HEK293 (cell line): ENCODE data around the gene ERF.

Source experiments
- BCL11A ChIP-seq: fragments of 450-650 bp; formaldehyde crosslinking; IDR thresholded peaks from 2 replicates; pipeline ENCODE4 v1.5.1; 2016; ENCODE audit warnings: low read depth, missing biosample characterization, missing genetic modification characterization
- GFI1B ChIP-seq: fragments of 450-650 bp; formaldehyde crosslinking; IDR thresholded peaks from 2 replicates; pipeline ENCODE4 v1.5.1; 2016; ENCODE audit warnings: missing biosample characterization, missing genetic modification characterization
- GLI2 ChIP-seq: fragments of 450-650 bp; formaldehyde crosslinking; IDR thresholded peaks from 2 replicates; pipeline ENCODE4; 2017; ENCODE audit warnings: missing biosample characterization, missing genetic modification characterization, low read depth, borderline replicate concordance
- WT1 ChIP-seq: fragments of 450-650 bp; formaldehyde crosslinking; IDR thresholded peaks from 2 replicates; pipeline ENCODE4 v1.5.1; 2016; ENCODE audit warnings: missing biosample characterization, missing genetic modification characterization
- YY2 ChIP-seq: fragments of 450-650 bp; formaldehyde crosslinking; IDR thresholded peaks from 2 replicates; pipeline ENCODE4 v1.5.1; 2016; ENCODE audit warnings: missing biosample characterization, missing genetic modification characterization
- ZBTB17 ChIP-seq: fragments of 450-650 bp; formaldehyde crosslinking; IDR thresholded peaks from 2 replicates; pipeline ENCODE4 v1.5.1; 2016; ENCODE audit warnings: missing biosample characterization, missing genetic modification characterization
- ZFHX2 ChIP-seq: fragments of 450-650 bp; formaldehyde crosslinking; conservative IDR thresholded peaks from 2 replicates; pipeline ENCODE4 v1.5.1; 2016; ENCODE audit warnings: missing biosample characterization, missing genetic modification characterization
- ZFP3 ChIP-seq: fragments of 450-650 bp; formaldehyde crosslinking; IDR thresholded peaks from 2 replicates; pipeline ENCODE4 v1.5.1; 2016; ENCODE audit warnings: low read depth, missing biosample characterization, missing genetic modification characterization
- ZNF146 ChIP-seq: fragments of 450-650 bp; formaldehyde crosslinking; IDR thresholded peaks from 2 replicates; pipeline ENCODE4 v1.5.1; 2016; ENCODE audit warnings: missing biosample characterization, missing genetic modification characterization
- ZNF157 ChIP-seq: fragments of 450-650 bp; formaldehyde crosslinking; IDR thresholded peaks from 2 replicates; pipeline ENCODE4 v1.5.1; 2016; ENCODE audit warnings: missing biosample characterization, missing genetic modification characterization
- ZNF169 ChIP-seq: fragments of 450-650 bp; formaldehyde crosslinking; IDR thresholded peaks from 2 replicates; pipeline ENCODE4 v1.5.1; 2016; ENCODE audit warnings: missing biosample characterization, missing genetic modification characterization
- ZNF184 ChIP-seq: fragments of 450-650 bp; IDR thresholded peaks from 2 replicates; pipeline ENCODE4 v1.5.1; 2018; ENCODE audit warnings: missing biosample characterization, mild to moderate bottlenecking, missing genetic modification characterization
- ZNF214 ChIP-seq: fragments of 450-650 bp; formaldehyde crosslinking; IDR thresholded peaks from 2 replicates; pipeline ENCODE4 v1.5.1; 2017; ENCODE audit warnings: missing biosample characterization, mild to moderate bottlenecking, missing genetic modification characterization, borderline replicate concordance
- ZNF248 ChIP-seq: fragments of 450-650 bp; formaldehyde crosslinking; IDR thresholded peaks from 2 replicates; pipeline ENCODE4 v1.5.1; 2017; ENCODE audit warnings: missing biosample characterization, missing genetic modification characterization
- ZNF324 ChIP-seq: fragments of 450-650 bp; formaldehyde crosslinking; IDR thresholded peaks from 2 replicates; pipeline ENCODE4 v1.5.1; 2016; ENCODE audit warnings: missing biosample characterization, missing genetic modification characterization
- ZNF391 ChIP-seq: fragments of 450-650 bp; formaldehyde crosslinking; IDR thresholded peaks from 2 replicates; pipeline ENCODE4 v1.5.1; 2016; ENCODE audit warnings: low read depth, missing biosample characterization, missing genetic modification characterization, borderline replicate concordance
- ZNF423 ChIP-seq: fragments of 450-650 bp; formaldehyde crosslinking; IDR thresholded peaks from 2 replicates; pipeline ENCODE4 v1.5.1; 2016; ENCODE audit warnings: missing biosample characterization, missing genetic modification characterization
- ZNF549 ChIP-seq: fragments of 450-650 bp; IDR thresholded peaks from 2 replicates; pipeline ENCODE4 v1.5.1; 2018; ENCODE audit warnings: missing biosample characterization, missing genetic modification characterization, mild to moderate bottlenecking, inconsistent platforms, moderate library complexity
- ZNF585B ChIP-seq: fragments of 450-650 bp; formaldehyde crosslinking; IDR thresholded peaks from 2 replicates; pipeline ENCODE4 v1.5.1; 2016; ENCODE audit warnings: missing biosample characterization, missing genetic modification characterization
- ZNF600 ChIP-seq: fragments of 450-650 bp; formaldehyde crosslinking; IDR thresholded peaks from 2 replicates; pipeline ENCODE4 v1.5.1; 2016; ENCODE audit warnings: missing biosample characterization, missing genetic modification characterization
- ZNF624 ChIP-seq: fragments of 450-650 bp; formaldehyde crosslinking; IDR thresholded peaks from 2 replicates; pipeline ENCODE4 v1.5.1; 2017; ENCODE audit warnings: missing biosample characterization, missing genetic modification characterization
- ZNF626 ChIP-seq: fragments of 450-650 bp; sonication (Bioruptor Pico); formaldehyde crosslinking; IDR thresholded peaks from 2 replicates; pipeline ENCODE4 v1.5.1; 2018; ENCODE audit warnings: missing biosample characterization, missing genetic modification characterization, inconsistent platforms
- ZNF677 ChIP-seq: fragments of 450-650 bp; IDR thresholded peaks from 2 replicates; pipeline ENCODE4 v1.5.0; 2018; ENCODE audit warnings: missing biosample characterization, mild to moderate bottlenecking, missing genetic modification characterization, moderate library complexity
- ZNF747 ChIP-seq: fragments of 450-650 bp; formaldehyde crosslinking; IDR thresholded peaks from 2 replicates; pipeline ENCODE4 v1.5.1; 2016; ENCODE audit warnings: missing biosample characterization, missing genetic modification characterization
- ZSCAN30 ChIP-seq: fragments of 450-650 bp; IDR thresholded peaks from 2 replicates; pipeline ENCODE4 v1.5.1; 2018; ENCODE audit warnings: missing biosample characterization, mild to moderate bottlenecking, missing genetic modification characterization, moderate library complexity
- TF ChIP-seq, protein P1 (sequence below): fragments of 450-650 bp; formaldehyde crosslinking; IDR thresholded peaks from 2 replicates; pipeline ENCODE4 v1.5.1; 2017; ENCODE audit warnings: missing biosample characterization, missing genetic modification characterization
- TF ChIP-seq, protein P2 (sequence below): fragments of 450-650 bp; formaldehyde crosslinking; IDR thresholded peaks from 2 replicates; pipeline ENCODE4 v1.5.1; 2016; ENCODE audit warnings: missing biosample characterization, missing genetic modification characterization
- TF ChIP-seq, protein P3 (sequence below): fragments of 450-650 bp; formaldehyde crosslinking; IDR thresholded peaks from 2 replicates; pipeline ENCODE4 v1.5.1; 2016; ENCODE audit warnings: missing biosample characterization, missing genetic modification characterization, borderline replicate concordance
- TF ChIP-seq, protein P4 (sequence below): fragments of 450-650 bp; formaldehyde crosslinking; IDR thresholded peaks from 2 replicates; pipeline ENCODE4 v1.5.1; 2016; ENCODE audit warnings: missing biosample characterization, missing genetic modification characterization
- TF ChIP-seq, protein P5 (sequence below): fragments of 450-650 bp; formaldehyde crosslinking; IDR thresholded peaks from 2 replicates; pipeline ENCODE4 v1.5.1; 2016; ENCODE audit warnings: missing biosample characterization, missing genetic modification characterization, low read depth

ERF gene

DNA sequence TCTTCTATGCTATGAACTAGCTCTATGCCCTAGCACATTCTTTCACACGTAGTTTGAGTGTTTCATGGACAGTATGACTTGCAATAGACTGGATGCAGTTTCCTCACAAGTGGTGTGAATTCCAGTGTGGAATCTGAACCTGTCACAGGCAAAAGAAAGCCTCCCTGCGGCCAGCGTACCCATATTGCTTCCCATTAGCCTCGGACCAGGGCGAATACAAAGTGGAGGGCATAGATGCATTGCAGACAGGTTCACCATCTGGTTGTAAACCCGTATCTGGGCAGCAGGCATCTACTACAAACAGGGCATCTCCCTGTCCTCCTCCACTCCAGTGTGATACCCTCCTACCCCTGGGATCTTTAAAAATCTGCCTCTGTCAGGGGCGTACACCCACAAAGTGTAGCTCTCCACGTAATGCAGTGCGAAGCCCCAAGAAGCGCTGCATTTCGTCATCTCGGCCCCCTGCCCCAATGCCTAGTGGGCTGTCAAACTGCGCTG lies 12.8 kb upstream of the ERF start (continued):
- TF ChIP-seq, protein P1, sequence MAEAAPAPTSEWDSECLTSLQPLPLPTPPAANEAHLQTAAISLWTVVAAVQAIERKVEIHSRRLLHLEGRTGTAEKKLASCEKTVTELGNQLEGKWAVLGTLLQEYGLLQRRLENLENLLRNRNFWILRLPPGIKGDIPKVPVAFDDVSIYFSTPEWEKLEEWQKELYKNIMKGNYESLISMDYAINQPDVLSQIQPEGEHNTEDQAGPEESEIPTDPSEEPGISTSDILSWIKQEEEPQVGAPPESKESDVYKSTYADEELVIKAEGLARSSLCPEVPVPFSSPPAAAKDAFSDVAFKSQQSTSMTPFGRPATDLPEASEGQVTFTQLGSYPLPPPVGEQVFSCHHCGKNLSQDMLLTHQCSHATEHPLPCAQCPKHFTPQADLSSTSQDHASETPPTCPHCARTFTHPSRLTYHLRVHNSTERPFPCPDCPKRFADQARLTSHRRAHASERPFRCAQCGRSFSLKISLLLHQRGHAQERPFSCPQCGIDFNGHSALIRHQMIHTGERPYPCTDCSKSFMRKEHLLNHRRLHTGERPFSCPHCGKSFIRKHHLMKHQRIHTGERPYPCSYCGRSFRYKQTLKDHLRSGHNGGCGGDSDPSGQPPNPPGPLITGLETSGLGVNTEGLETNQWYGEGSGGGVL (tag by site-specific recombination) = no peak
- TF ChIP-seq ZFHX2 = peak; percentile 85
- no peak for TF ChIP-seq ZNF324 (tag by site-specific recombination)
- no peak for TF ChIP-seq ZNF214 (tag by site-specific recombination)
- TF ChIP-seq ZNF157 = no peak
- TF ChIP-seq ZNF184 (tag by site-specific recombination) = no peak
- no peak for TF ChIP-seq ZNF549
- TF ChIP-seq YY2 (tag by site-specific recombination) = 0 out of 2 replicates have a peak, but pooled peaks have one; percentile 40
- no peak for TF ChIP-seq ZBTB17 (tag by site-specific recombination)
- no peak for TF ChIP-seq ZNF146 (tag by site-specific recombination)
- no peak for TF ChIP-seq GLI2 (tag by site-specific recombination)
- no peak for TF ChIP-seq ZNF677 (tag by site-specific recombination)
- no peak for TF ChIP-seq ZFP3 (tag by site-specific recombination)
- TF ChIP-seq ZSCAN30 (tag by site-specific recombination) = 0 out of 2 replicates have a peak, but pooled peaks have one; percentile 10
- no peak for TF ChIP-seq ZNF423 (tag by site-specific recombination)
- TF ChIP-seq, protein P2, sequence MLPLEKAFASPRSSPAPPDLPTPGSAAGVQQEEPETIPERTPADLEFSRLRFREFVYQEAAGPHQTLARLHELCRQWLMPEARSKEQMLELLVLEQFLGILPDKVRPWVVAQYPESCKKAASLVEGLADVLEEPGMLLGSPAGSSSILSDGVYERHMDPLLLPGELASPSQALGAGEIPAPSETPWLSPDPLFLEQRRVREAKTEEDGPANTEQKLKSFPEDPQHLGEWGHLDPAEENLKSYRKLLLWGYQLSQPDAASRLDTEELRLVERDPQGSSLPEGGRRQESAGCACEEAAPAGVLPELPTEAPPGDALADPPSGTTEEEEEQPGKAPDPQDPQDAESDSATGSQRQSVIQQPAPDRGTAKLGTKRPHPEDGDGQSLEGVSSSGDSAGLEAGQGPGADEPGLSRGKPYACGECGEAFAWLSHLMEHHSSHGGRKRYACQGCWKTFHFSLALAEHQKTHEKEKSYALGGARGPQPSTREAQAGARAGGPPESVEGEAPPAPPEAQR (tag by site-specific recombination) = 0 out of 2 replicates have a peak, but pooled peaks have one; percentile 7
- TF ChIP-seq ZNF600 = no peak
- no peak for TF ChIP-seq GFI1B (tag by site-specific recombination)
- TF ChIP-seq BCL11A (tag by site-specific recombination) = no peak
- TF ChIP-seq ZNF585B (tag by site-specific recombination) = no peak
- TF ChIP-seq, protein P3, sequence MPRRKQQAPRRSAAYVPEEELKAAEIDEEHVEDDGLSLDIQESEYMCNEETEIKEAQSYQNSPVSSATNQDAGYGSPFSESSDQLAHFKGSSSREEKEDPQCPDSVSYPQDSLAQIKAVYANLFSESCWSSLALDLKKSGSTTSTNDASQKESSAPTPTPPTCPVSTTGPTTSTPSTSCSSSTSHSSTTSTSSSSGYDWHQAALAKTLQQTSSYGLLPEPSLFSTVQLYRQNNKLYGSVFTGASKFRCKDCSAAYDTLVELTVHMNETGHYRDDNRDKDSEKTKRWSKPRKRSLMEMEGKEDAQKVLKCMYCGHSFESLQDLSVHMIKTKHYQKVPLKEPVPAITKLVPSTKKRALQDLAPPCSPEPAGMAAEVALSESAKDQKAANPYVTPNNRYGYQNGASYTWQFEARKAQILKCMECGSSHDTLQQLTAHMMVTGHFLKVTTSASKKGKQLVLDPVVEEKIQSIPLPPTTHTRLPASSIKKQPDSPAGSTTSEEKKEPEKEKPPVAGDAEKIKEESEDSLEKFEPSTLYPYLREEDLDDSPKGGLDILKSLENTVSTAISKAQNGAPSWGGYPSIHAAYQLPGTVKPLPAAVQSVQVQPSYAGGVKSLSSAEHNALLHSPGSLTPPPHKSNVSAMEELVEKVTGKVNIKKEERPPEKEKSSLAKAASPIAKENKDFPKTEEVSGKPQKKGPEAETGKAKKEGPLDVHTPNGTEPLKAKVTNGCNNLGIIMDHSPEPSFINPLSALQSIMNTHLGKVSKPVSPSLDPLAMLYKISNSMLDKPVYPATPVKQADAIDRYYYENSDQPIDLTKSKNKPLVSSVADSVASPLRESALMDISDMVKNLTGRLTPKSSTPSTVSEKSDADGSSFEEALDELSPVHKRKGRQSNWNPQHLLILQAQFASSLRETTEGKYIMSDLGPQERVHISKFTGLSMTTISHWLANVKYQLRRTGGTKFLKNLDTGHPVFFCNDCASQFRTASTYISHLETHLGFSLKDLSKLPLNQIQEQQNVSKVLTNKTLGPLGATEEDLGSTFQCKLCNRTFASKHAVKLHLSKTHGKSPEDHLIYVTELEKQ = no peak
- TF ChIP-seq ZNF169 (tag by site-specific recombination) = no peak
- no peak for TF ChIP-seq ZNF248
- 0 out of 2 replicates have a peak, but pooled peaks have one; percentile 27 for TF ChIP-seq WT1 (tag by site-specific recombination)
- no peak for TF ChIP-seq ZNF624 (tag by site-specific recombination)
- TF ChIP-seq ZNF626 (tag by site-specific recombination) = no peak
- no peak for TF ChIP-seq ZNF391 (tag by site-specific recombination)
- no peak for TF ChIP-seq ZNF747 (tag by site-specific recombination)
- TF ChIP-seq, protein P4, sequence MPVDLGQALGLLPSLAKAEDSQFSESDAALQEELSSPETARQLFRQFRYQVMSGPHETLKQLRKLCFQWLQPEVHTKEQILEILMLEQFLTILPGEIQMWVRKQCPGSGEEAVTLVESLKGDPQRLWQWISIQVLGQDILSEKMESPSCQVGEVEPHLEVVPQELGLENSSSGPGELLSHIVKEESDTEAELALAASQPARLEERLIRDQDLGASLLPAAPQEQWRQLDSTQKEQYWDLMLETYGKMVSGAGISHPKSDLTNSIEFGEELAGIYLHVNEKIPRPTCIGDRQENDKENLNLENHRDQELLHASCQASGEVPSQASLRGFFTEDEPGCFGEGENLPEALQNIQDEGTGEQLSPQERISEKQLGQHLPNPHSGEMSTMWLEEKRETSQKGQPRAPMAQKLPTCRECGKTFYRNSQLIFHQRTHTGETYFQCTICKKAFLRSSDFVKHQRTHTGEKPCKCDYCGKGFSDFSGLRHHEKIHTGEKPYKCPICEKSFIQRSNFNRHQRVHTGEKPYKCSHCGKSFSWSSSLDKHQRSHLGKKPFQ (tag by site-specific recombination) = no peak
- TF ChIP-seq, protein P5, sequence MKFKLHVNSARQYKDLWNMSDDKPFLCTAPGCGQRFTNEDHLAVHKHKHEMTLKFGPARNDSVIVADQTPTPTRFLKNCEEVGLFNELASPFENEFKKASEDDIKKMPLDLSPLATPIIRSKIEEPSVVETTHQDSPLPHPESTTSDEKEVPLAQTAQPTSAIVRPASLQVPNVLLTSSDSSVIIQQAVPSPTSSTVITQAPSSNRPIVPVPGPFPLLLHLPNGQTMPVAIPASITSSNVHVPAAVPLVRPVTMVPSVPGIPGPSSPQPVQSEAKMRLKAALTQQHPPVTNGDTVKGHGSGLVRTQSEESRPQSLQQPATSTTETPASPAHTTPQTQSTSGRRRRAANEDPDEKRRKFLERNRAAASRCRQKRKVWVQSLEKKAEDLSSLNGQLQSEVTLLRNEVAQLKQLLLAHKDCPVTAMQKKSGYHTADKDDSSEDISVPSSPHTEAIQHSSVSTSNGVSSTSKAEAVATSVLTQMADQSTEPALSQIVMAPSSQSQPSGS (tag by site-specific recombination) = no peak
